Measurements from ENCODE around the gene DNHD1. TPM values are rescaled to one million over a fixed set of nuclear protein-coding genes. Genes with fewer than 3 reads are reported as not detected.

Gene DNHD1
- total and polyA plus RNA-seq, 9 of the 15 experiments (the other 6 are each of a cell fraction or from before 2014, with no cell fraction given) = 0.82 to 9.7 (median 3.8) TPM

- TF ChIP-seq ARID3B (CRISPR knock-in tag; IDR thresholded peaks at IDR 0.05; ENCODE audit: borderline replicate concordance) (no peak), ZFP36 (IDR thresholded peaks at IDR 0.05; ENCODE audit: low read depth, low read length, partially characterized antibody) (no peak), BRF2 (IDR thresholded peaks at IDR 0.05; ENCODE audit: borderline replicate concordance, insufficient read depth, insufficient read length) (no peak), HINFP (tag; conservative IDR thresholded peaks at IDR 0.05; ENCODE audit: low read depth) (no peak), ZNF436 (CRISPR knock-in tag; IDR thresholded peaks at IDR 0.05) (no peak), NFIC (IDR thresholded peaks at IDR 0.05) (peak; percentile 95), HNRNPLL (IDR thresholded peaks at IDR 0.05; ENCODE audit: low read depth, low read length, poor library complexity, severe bottlenecking) (no peak), HDAC3 (IDR thresholded peaks at IDR 0.05; ENCODE audit: borderline replicate concordance, partially characterized antibody) (no peak), CTCF (IDR thresholded peaks at IDR 0.05 in 2 of 3, conservative IDR thresholded peaks at IDR 0.05 in 1 of 3; ENCODE audit: insufficient read depth in 2 of 3, low read depth in 1 of 3, low read length in 3 of 3) (peak; percentile 30 to 44 (median 33); a peak in 3 of 6 replicates), CHCHD3 (CRISPR knock-in tag; IDR thresholded peaks at IDR 0.05) (no peak), CREM (IDR thresholded peaks at IDR 0.05; ENCODE audit: low read depth) (peak; percentile 16; the same call in 1 of the 2 replicates), CBX1 (IDR thresholded peaks at IDR 0.05; ENCODE audit: low read depth) (no peak), CEBPB (tag; IDR thresholded peaks at IDR 0.05) (no peak), NCOA2 (IDR thresholded peaks at IDR 0.05; ENCODE audit: partially characterized antibody in 2 of 2) (no peak), CHD1 (IDR thresholded peaks at IDR 0.05; ENCODE audit: low read length) (peak; percentile 38), POLR2G (IDR thresholded peaks at IDR 0.05; ENCODE audit: low read depth, low read length) (no peak), ZNF57 (CRISPR knock-in tag; IDR thresholded peaks at IDR 0.05) (peak; percentile 99)
Measured at GRCh38 chr11:6618117-6619003, 121.3 kb downstream of the DNHD1 start (continued).
